GM12892 (cell line): ENCODE data around the gene HLX.

Experiments
- POLR2A ChIP-seq: IDR thresholded peaks from 2 replicates; pipeline ENCODE4 v1.6.1; 2011; ENCODE audit warnings: low read depth, low read length, control low read depth
- POLR2AphosphoS5 ChIP-seq: IDR thresholded peaks from 2 replicates; pipeline ENCODE4 v1.6.1; 2011; ENCODE audit warnings: low read depth, low read length, control low read depth

GRCh38 chr1:220872296-220872695 is 6.9 kb upstream of the HLX start:
- TF ChIP-seq POLR2A (no peak), POLR2AphosphoS5 (no peak)
